NCI-H510A treated with DMSO at 0.1 percent for 48 hours (cell line): ENCODE measurements around the gene CAMK2D.
A peak's percentile ranks its signal among the peaks of the same experiment; 100 is the strongest.

Source experiments
- DNase-seq: peaks from one replicate; lab custom pipeline; 2025; lab: John Stamatoyannopoulos, UW

Gene CAMK2D

DNA sequence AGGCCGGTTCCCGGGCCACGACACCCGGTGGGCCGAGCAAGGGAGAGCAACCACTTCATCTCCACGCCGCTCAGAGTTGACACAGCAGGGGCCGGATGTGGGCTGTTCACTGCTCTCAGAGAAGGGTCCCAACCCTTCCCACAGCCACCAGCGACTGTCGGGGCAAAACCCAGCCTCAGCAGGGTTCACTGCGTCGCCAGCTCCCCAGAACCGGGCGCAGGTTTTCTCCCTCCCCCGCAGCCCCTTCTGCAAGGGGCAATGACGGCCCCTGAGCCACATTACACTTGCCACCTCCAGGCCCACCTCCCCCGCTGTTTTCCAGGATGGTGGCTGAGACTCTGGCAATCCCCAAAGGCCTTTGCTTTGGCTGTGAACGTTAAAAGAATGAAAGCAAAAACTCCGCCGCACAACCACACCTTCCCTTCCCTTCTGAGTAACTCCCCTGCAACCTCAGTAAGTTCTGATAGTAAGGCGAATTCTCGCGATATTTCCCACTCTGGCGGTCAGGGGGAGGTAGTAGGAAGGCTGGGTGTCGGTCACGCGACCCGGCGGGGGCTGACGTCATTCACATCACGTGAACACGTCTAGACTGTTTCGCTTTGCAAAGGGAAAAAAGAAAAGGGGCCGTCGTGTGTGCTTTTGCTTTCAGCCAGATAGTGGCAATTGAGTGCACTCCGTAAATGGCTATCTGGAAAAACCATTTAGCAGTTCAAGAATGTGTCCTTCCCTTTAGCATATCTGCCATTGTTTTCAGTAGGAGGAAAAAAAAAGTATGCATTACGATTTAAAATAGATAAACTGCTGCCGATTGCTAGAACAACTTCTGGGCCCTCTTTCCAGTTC lies 869 bp upstream of the CAMK2D start:
- peak; percentile 89 for DNase-seq

DNA sequence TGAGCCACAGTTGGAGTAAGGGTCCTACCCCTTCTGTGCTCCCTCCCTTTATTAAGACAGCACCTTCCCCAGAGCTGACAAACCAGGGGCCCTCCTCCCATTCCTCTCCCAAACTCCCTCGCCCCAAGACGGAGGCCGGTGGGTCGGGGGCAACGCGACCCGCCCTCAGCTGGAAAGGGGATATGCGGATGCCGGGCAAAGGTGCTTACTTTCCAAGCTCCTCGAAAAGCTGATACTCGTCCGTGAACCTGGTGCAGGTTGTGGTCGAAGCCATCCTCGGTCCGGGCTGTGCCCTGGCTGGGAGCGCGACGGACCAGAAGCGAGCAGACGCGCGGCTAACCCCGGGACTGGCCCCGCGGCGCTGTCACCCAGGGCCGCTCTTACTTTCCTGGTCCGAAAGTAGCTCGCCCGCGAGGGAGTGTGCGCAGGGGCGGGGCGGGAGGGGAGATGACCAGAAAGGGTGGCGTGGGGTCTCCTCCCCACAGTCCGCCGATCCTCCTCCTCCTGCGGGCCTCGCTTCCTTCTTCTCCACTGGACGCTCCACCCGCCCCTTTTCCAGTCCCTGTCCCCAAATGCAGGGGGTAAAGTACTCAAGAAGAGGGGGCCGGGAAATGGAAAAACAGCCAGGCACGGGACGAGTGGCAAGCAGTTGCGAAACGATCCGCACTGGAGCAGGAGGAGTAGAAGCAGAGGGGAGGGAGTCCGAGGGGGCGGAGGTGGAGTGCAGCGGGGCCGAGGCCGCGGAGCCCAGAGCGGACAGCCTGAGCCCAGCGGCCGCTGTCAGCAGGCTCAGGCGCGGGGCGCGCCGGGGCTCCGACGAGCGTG lies 531 bp downstream of the CAMK2D start:
- peak; percentile 41 for DNase-seq

DNA sequence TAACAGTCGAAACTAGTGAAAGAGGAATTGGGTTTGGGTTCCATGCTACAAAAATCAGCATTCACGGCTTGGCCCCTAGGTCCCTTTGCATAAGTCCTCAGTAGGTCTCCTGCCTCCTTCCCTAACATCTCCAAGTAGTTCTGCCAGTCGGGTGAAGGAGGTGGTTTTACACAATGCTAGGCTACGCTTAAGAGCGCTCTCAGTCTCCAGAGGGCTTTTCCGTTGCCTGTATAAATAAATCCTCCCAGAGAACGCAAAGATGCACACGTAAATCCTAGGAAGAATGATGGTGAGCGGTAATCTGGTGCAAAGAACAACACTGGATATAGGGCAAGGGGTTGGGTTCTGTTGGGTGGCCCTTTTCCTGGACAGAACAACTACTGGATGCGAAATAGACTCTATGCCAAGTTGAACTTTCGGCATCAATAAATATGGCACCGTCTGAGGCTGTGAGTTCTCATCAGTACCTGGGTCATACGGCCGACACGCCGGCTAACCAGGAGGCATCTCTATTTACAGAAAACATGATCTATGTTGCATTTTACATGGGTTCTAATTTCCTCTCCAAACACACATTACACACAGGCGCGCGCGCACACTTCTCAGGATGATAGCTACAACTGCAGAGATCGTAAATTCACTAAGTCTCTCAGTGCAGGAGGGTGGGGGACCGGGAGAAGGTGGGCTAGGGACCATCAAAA lies 1.3 kb downstream of the CAMK2D start:
- DNase-seq, result no peak

DNA sequence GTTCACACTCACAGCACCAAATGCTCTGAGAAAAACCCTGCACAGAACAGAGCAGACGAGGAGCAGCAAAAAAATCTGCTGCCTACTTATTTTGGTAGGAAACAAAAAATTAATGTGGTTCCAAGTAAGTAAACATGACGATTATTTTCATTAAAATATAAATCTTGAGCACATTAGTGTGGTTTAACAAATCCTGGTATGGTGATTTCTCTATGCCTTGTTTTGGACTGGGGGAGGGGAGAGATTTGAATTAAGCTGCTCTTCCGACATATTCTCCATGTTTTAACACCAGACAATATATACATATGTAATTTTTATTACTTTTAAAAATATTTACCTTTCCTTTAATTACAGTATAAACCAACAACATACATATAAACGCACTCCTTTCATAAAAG lies 1.8 kb downstream of the CAMK2D start:
- DNase-seq, result no peak

DNA sequence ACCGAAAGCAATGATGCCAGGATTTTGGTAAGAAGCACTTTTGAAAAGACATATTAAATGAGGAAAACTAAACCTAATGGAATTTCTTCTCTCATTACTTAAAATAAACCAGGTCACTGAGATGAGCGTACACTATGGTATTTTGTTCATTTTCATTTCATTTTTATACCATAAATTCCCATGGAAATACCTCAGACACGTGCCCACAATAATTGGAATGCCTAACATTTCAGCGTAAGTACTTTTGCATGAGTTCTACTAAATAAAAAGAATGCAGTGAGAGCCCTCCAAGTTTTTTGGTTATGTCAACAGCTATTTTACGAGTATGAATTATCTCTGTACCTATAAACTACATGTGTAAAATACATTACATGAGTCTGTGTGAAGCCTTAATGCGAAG lies 3.2 kb downstream of the CAMK2D start:
- no peak for DNase-seq

GRCh38 chr4:113757486-113757885 lies 4.1 kb downstream of the CAMK2D start:
- DNase-seq, result no peak

GRCh38 chr4:113756005-113756410 lies 5.5 kb downstream of the CAMK2D start:
- DNase-seq, result no peak

- no peak for DNase-seq
These were observed 10.8 kb downstream of the CAMK2D start for GRCh38 chr4:113750734-113751133.

- no peak for DNase-seq
These were observed 11.2 kb downstream of the CAMK2D start for GRCh38 chr4:113750296-113750695.

DNA sequence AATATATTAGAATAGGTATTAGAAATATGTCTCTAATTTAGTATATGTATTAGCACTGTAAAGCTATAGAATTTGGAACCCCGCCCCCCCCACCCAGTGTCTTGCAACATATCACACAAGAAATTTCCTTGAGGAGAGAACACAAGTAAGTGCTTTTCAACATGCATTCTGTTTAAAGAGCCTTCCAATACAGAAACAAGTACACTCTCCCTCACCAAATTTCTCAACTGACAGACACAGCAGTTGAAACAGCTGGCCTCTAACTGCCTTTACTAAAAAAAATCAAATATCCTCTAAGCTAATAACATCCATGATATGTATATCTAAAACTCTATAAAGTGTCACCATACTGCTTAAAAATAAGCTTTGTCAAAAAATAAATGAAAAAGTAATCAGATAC lies 12.4 kb downstream of the CAMK2D start:
- no peak for DNase-seq

DNA sequence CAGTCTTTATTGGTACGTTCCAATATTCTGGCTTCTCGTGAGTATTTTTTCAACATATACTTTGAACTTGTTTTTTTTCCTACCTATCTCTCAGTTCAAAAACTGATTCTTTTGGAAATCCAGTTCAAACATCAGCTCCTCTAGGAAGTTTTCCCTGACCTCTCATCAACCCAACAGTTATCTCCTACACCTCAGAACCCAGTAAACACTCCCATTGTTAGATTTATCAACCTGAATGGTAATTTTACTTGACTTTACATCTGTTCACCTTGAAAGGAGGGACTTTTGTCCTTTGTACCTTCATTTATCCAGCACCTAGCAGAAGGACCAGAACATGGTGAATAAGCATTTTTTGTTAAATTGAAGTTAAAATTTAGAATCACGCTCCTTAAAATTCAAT lies 13.6 kb downstream of the CAMK2D start:
- no peak for DNase-seq

DNA sequence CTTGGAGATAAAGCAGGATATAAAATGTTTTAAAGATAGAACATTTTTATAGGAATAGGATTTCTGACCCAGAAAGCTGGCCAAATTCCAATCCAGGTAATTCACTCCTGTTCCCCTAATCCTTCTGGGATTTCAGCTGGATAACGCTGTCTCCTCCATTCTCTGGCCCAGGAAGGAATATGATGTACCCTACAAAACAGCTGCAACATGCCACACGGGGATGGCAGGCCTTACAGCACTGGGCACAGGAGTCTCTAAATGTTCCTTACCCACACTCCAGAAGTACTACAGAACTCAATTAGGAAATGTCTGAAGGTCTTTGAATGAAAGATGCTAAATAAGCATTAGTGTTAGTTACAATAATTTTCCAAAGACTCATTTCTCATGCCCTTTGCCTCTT lies 15.8 kb downstream of the CAMK2D start:
- no peak for DNase-seq

- no peak for DNase-seq
These were observed 16.8 kb downstream of the CAMK2D start for GRCh38 chr4:113744667-113745240.

DNA sequence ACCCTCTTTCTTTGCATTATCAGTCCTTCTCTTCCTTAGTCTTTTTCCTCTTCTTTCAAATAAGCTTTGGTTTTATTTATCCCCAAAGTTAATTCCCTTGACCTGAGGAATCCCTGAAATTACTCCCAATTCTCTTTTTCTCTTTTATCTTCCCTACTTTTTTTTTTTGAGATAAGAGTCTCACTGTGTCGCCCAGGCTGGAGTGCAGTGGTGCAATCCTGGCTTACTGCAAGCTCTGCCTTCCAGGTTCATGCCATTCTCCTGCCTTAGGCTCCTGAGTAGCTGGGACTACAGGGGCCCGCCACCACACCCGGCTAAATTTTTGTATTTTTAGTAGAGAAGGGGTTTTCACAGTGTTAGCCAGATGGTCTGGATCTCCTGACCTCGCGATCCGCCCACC lies 17.8 kb downstream of the CAMK2D start:
- no peak for DNase-seq

GRCh38 chr4:113742643-113743042 lies 18.9 kb downstream of the CAMK2D start:
- no peak for DNase-seq

DNA sequence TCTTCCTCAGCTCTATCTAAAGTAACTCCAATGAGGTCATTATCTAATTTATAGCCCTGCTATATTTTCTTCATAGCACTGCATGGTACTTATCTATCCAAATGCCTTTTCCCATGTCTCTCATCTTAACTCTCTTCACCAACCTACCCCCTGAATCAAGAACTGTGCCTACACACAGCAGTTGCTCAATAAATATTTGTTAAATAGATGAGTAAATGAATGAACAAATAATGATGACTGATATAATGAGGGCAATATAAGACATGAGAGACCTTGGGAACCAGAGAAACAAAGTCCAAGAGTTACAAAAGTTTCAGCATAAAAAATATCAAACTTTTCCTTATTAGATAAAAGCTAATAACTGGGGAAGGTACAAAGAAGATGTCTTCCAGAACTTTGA lies 19.6 kb downstream of the CAMK2D start:
- DNase-seq, result no peak

DNA sequence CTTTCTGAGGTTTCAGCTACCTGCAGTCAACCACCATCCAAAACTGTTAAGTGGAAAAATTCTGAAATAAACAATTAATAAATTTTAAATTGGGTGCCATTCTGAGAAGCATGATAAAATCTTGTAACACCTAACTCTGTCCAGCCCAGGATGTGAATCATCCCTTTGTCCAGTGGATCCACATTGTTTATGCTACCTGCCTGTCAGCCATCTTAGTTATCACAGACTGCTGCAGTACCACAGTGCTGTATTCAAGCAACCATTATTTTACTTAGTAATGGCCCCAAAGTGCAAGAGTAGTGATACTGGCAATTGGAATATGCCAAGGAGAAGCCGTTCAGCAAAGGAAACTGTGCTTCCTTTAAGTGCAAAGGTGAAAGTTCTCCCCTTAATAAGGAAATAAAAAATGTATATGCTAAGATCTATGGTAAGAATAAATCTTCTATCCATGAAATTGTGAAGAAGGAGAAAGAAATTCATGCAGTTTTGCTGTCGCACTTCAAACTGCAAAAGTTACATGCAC lies 20.6 kb downstream of the CAMK2D start:
- DNase-seq, result no peak

- no peak for DNase-seq
These were observed 22.3 kb downstream of the CAMK2D start for GRCh38 chr4:113739197-113739596.

- DNase-seq, result peak; percentile 3
These were observed 23.3 kb downstream of the CAMK2D start for GRCh38 chr4:113738251-113738650.

DNA sequence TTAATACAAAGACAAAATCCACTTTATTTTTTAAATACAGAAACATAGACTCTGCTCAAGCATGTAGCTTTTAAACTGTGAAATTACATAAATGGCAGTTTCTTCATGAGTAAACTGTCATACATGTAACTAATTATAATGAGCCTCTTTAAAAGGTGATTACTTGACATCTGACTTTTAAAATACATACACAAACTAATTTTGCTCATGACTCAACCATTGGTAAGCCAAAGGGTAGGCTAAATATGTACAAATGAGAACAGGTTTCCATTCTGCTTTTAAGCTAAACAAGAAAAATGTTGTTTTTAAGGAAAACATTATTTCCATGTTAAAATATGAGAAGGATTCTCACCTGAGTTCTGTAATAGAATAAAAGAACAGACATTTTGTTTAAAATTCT lies 27.9 kb downstream of the CAMK2D start:
- DNase-seq, result no peak

DNA sequence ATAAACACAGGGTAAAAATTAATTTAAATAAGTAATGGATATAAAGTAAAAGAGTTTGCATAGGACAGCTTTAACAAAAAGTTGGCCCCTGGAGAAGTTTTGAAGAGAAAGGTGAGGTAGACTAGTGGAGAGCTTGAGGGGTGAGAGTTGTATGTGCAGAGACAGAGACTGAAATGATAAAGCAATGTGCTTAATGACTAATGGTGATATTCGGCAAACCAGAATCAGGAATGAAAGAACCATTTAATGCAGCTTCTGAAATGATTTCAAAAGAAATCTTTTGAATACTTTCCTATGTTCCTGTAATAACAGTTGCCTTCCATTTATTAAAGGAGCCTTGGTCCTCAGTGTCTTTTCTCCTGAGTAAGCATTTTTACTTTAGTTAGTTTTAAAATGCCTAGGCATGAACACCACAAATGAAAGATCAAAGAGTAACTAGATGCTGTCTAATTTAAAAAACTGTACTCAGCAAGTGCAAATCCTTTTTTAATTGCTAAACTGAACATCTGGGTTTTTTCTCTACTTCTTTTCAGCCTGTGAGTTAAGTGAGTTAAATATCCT lies 28.5 kb downstream of the CAMK2D start:
- DNase-seq, result no peak
